Mammary epithelial cell (primary cell): ENCODE data around the gene PPP1R14B.

Source experiments
- EZH2 ChIP-seq: IDR thresholded peaks from 2 replicates; pipeline ENCODE4 v1.6.1; 2012; ENCODE audit warnings: low read length, inconsistent platforms, borderline replicate concordance
- TF ChIP-seq, protein P1 (sequence below), 2 donors: IDR thresholded peaks in 1 of 2; conservative IDR thresholded peaks in 1 of 2; 2 replicates each; pipeline ENCODE4 v1.5.1; 2011 to 2012; ENCODE audit warnings: inconsistent platforms in 2 of 2, low read length in 2 of 2, mild to moderate bottlenecking in 2 of 2, control low read depth in 1 of 2, low read depth in 1 of 2; ENCODE audit not compliant: insufficient read depth in 1 of 2; ENCODE audit errors: extremely low read depth in 1 of 2

DNA sequence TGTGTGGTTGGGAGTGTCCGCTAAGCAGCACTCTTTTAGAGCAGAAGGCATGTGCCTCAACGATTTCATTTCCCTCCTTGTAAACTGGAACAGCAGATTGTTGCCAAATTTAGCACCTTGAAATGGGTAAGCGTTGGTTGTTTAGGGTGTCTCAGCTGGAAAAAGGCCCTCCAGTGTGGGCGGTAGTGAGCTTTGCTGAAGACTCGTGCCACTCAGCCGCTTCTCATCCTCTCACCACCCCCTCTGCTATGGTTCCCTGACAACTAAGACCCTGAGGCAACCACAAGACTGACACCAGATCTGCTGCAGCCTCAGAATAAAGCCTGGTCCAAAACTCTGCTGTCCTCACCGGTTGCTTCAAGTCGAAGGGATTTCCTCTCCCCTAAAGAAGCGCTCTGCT, 50.1 kb downstream of the PPP1R14B start:
- TF ChIP-seq, protein P1, sequence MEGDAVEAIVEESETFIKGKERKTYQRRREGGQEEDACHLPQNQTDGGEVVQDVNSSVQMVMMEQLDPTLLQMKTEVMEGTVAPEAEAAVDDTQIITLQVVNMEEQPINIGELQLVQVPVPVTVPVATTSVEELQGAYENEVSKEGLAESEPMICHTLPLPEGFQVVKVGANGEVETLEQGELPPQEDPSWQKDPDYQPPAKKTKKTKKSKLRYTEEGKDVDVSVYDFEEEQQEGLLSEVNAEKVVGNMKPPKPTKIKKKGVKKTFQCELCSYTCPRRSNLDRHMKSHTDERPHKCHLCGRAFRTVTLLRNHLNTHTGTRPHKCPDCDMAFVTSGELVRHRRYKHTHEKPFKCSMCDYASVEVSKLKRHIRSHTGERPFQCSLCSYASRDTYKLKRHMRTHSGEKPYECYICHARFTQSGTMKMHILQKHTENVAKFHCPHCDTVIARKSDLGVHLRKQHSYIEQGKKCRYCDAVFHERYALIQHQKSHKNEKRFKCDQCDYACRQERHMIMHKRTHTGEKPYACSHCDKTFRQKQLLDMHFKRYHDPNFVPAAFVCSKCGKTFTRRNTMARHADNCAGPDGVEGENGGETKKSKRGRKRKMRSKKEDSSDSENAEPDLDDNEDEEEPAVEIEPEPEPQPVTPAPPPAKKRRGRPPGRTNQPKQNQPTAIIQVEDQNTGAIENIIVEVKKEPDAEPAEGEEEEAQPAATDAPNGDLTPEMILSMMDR (conservative IDR thresholded peaks at IDR 0.05 in 1 of 2, IDR thresholded peaks at IDR 0.05 in 1 of 2; ENCODE audit: extremely low read depth in 1 of 2, insufficient read depth in 1 of 2, low read depth in 1 of 2, low read length in 2 of 2), result no peak
- no peak for TF ChIP-seq EZH2
